ENCODE data around the gene ARL6IP6.

Gene ARL6IP6

DNA sequence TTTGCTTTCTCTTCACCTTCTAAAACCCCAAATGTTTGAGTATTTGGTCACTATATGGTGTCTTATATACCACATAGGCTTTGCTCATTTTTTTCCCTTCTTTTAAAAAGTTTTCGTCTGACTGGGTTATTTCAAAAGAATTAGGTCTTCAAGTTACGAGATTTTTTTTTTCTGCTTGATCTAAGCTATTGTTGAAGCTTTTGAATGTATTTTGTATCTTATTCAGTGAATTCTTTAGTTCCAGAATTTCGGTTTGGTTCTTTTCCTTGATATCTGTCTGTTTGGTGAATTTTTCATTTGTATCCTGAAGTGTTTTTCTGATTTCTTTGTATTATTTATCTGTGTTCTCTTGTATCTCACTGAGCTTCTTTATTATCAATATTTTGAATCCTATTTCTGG is 93.5 kb downstream of the ARL6IP6 start:
- no peak for DNase-seq

All from fibroblast of skin of back (primary cell).